ENCODE data around the gene UBL3.

DNA sequence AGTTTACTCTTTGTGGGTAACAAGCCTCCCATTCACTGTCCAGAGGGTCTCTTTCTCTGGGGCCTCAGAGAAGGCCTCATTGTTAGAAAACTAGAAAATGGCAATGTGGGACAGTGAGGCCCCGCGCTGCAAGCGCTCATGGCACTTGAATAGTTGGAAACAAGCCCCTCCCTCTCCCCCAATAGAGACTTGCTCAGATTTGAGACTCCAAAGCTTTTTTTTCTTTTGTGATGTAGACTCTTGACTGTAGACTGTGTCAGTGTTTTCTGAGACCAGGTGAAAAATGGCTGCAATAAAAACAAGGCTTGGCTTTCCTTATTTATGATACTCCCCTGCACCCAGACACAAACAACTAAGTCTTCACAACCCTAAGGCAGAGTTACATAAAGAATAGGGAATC lies 38.7 kb upstream of the UBL3 start:
- TF ChIP-seq CTCF (IDR thresholded peaks at IDR 0.05; ENCODE audit: control extremely low read depth in 1 of 3, insufficient read depth in 1 of 3, low read depth in 1 of 3, low read length in 3 of 3) (no peak), CHD2 (IDR thresholded peaks at IDR 0.05; ENCODE audit: low read length) (no peak)
